HL-60 (cell line): Measurements from ENCODE around the gene CLDN16.

Source experiments
- DNase-seq, 2 experiments: peaks; one replicate each; pipeline ENCODE4 v3.0.0-alpha.2; 2010 to 2020; ENCODE audit warnings: low read depth in 1 of 2, low spot score in 1 of 2
- H3K27ac ChIP-seq: fragments of 250-450 bp; sonication (Bioruptor Pico); replicated peaks from 2 replicates; pipeline ENCODE4 v1.5.1; 2020; ENCODE audit warnings: mild to moderate bottlenecking, moderate library complexity
- H3K27me3 ChIP-seq: fragments of 250-450 bp; sonication (Bioruptor Pico); 2 replicates; pipeline ENCODE4 v1.5.1; 2021; ENCODE audit warnings: mild to moderate bottlenecking, moderate library complexity; ENCODE audit not compliant: insufficient read depth, poor library complexity, severe bottlenecking
- H3K4me3 ChIP-seq: replicated peaks from 2 replicates; pipeline ENCODE4 v1.5.1; 2011; ENCODE audit warnings: mild to moderate bottlenecking, control low read depth, low read length; ENCODE audit not compliant: insufficient read depth
- GABPA ChIP-seq: IDR thresholded peaks from 2 replicates; pipeline ENCODE4 v1.6.1; 2012; ENCODE audit warnings: low read depth
- POLR2AphosphoS5 ChIP-seq: IDR thresholded peaks from 2 replicates; pipeline ENCODE4 v1.6.1; 2012; ENCODE audit warnings: low read depth
- SPI1 ChIP-seq: IDR thresholded peaks from 2 replicates; pipeline ENCODE4 v1.6.1; 2012; ENCODE audit warnings: low read depth, mild to moderate bottlenecking, borderline replicate concordance
- TF ChIP-seq, protein P1 (sequence below): IDR thresholded peaks from 2 replicates; pipeline ENCODE4 v1.6.1; 2012; ENCODE audit warnings: low read depth; ENCODE audit not compliant: insufficient replicate concordance
- TF ChIP-seq, protein P2 (sequence below): IDR thresholded peaks from one replicate; pipeline ENCODE4 v1.5.1; 2011; ENCODE audit warnings: low read length, control low read depth, inconsistent platforms; ENCODE audit not compliant: insufficient read depth

The CLDN16 gene

DNA sequence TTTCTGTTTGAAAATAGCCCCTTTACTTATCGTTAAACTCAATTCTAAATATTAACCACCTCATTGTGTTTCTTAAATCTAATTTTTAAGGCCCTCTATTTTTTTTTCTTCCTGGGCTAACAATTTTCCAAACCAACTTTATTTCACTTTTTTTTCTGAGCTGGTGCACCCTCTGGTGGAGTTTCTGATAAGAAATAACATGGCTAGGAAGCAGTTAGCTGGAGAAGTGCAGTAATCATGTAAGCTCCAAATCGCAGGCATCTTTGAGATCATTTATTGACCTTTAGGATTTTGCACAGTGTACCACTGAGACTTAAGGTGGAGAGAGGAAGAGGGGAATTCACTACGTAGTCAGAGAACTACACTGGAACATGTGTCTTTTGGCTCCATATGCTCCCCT, 55.3 kb downstream of the CLDN16 start:
- TF ChIP-seq, protein P1, sequence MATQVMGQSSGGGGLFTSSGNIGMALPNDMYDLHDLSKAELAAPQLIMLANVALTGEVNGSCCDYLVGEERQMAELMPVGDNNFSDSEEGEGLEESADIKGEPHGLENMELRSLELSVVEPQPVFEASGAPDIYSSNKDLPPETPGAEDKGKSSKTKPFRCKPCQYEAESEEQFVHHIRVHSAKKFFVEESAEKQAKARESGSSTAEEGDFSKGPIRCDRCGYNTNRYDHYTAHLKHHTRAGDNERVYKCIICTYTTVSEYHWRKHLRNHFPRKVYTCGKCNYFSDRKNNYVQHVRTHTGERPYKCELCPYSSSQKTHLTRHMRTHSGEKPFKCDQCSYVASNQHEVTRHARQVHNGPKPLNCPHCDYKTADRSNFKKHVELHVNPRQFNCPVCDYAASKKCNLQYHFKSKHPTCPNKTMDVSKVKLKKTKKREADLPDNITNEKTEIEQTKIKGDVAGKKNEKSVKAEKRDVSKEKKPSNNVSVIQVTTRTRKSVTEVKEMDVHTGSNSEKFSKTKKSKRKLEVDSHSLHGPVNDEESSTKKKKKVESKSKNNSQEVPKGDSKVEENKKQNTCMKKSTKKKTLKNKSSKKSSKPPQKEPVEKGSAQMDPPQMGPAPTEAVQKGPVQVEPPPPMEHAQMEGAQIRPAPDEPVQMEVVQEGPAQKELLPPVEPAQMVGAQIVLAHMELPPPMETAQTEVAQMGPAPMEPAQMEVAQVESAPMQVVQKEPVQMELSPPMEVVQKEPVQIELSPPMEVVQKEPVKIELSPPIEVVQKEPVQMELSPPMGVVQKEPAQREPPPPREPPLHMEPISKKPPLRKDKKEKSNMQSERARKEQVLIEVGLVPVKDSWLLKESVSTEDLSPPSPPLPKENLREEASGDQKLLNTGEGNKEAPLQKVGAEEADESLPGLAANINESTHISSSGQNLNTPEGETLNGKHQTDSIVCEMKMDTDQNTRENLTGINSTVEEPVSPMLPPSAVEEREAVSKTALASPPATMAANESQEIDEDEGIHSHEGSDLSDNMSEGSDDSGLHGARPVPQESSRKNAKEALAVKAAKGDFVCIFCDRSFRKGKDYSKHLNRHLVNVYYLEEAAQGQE: no peak
- TF ChIP-seq SPI1 (no peak; the same call in 1 of the 2 replicates), GABPA (no peak), POLR2AphosphoS5 (no peak)
- TF ChIP-seq, protein P2, sequence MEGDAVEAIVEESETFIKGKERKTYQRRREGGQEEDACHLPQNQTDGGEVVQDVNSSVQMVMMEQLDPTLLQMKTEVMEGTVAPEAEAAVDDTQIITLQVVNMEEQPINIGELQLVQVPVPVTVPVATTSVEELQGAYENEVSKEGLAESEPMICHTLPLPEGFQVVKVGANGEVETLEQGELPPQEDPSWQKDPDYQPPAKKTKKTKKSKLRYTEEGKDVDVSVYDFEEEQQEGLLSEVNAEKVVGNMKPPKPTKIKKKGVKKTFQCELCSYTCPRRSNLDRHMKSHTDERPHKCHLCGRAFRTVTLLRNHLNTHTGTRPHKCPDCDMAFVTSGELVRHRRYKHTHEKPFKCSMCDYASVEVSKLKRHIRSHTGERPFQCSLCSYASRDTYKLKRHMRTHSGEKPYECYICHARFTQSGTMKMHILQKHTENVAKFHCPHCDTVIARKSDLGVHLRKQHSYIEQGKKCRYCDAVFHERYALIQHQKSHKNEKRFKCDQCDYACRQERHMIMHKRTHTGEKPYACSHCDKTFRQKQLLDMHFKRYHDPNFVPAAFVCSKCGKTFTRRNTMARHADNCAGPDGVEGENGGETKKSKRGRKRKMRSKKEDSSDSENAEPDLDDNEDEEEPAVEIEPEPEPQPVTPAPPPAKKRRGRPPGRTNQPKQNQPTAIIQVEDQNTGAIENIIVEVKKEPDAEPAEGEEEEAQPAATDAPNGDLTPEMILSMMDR: no peak
- peak overlapping the region; percentile 78 for H3K27ac ChIP-seq
- DNase-seq: peak; percentile 27 to 41

DNA sequence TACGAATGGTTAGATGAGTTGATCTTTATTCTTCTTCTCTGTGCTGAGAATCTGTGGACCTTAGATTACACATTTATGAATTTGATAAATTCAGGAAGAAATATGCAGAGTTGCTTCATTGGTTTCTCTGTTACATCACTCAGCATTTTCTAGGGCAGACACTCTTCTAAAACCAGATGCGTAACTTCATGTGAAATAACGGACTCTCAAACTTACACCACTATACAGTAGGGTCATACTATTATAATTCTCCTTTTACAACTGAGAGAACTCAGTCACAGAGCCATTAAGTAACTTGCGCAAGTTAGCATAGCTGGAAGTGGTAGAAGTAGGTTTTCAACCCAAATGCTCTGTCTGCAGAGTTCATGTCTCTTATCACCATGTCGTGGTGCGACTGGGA, 56.0 kb downstream of the CLDN16 start:
- peak; percentile 76 to 83 for DNase-seq
- Histone ChIP-seq H3K4me3 (no peak overlapping the region), H3K27ac (peak overlapping the region; percentile 78), H3K27me3 (no peaks in the 10 kb centered on the region)
- TF ChIP-seq SPI1: no peak
- TF ChIP-seq, protein P1: no peak
- TF ChIP-seq POLR2AphosphoS5: peak; percentile 38; the same call in 1 of the 2 replicates
- TF ChIP-seq, protein P2: no peak
- TF ChIP-seq GABPA: no peak

More for the DNA sequence above, 55.3 kb downstream of the CLDN16 start:
- Histone ChIP-seq H3K27me3 (no peaks in the 10 kb centered on the region), H3K4me3 (no peak overlapping the region)

DNA sequence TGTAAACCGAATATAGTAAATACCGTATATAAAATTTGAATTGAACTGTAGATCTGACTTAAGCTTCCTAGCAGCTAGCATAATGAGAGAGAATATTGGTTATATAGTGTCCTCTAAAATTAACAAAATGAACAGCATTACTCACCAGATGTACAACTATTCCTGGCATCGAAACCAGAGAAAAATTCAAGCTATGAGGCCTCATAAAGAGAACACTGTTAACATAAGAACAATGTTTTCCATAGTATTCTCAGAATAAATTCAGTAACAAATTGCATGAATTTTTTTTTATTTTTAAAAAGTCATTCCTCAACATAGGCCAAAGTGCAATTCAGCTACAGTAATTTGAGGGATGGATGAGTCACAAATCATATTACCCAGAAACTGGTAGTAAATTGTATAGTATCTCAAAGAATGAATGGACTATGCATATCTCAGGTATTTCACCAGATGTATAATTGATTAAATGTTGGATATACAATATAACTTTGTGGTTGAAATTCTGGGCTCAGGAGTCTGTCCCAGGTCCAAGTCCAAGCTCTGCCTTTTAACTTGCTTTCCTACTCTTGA, 56.7 kb downstream of the CLDN16 start:
- DNase-seq: no peak
- H3K27me3 ChIP-seq: no peaks in the 10 kb centered on the region
- no peak overlapping the region for H3K4me3 ChIP-seq
- H3K27ac ChIP-seq: peak overlapping the region; percentile 78
- TF ChIP-seq POLR2AphosphoS5 (no peak), SPI1 (no peak), GABPA (no peak)
- TF ChIP-seq, protein P2: no peak
- TF ChIP-seq, protein P1: no peak
